ENCODE results near the gene ABCA4.
"Not testable (repeated sequence)": the region's sequence is repeated elsewhere in the genome, so short reads cannot be mapped to it uniquely, and the experiment has no call there.

Gene ABCA4

GRCh38 chr1:93969371-93969770 is 151.6 kb downstream of the ABCA4 start:
- DNase-seq = no peak

GRCh38 chr1:93967306-93967705 is 153.6 kb downstream of the ABCA4 start:
- DNase-seq = no peak

- no peak for DNase-seq
Observed at GRCh38 chr1:93965888-93966287, 155.1 kb downstream of the ABCA4 start.

GRCh38 chr1:93965256-93965655 is 155.7 kb downstream of the ABCA4 start:
- no peak for DNase-seq

- no peak for DNase-seq
Observed at GRCh38 chr1:93964777-93965200, 156.2 kb downstream of the ABCA4 start.

GRCh38 chr1:93964096-93964776 is 156.7 kb downstream of the ABCA4 start:
- DNase-seq = no peak

GRCh38 chr1:93963585-93963984 is 157.4 kb downstream of the ABCA4 start:
- no peak for DNase-seq

- DNase-seq = no peak
Observed at GRCh38 chr1:93961906-93962305, 159.0 kb downstream of the ABCA4 start.

GRCh38 chr1:93961443-93961842 is 159.5 kb downstream of the ABCA4 start:
- no peak for DNase-seq

GRCh38 chr1:93960641-93961147 is 160.3 kb downstream of the ABCA4 start:
- DNase-seq = no peak

- DNase-seq = no peak
Observed at GRCh38 chr1:93959413-93959812, 161.5 kb downstream of the ABCA4 start.

- DNase-seq = no peak
Observed at GRCh38 chr1:93958726-93959100, 162.2 kb downstream of the ABCA4 start.

- no peak for DNase-seq
Observed at GRCh38 chr1:93958032-93958725, 162.8 kb downstream of the ABCA4 start.

GRCh38 chr1:93955765-93956164 is 165.2 kb downstream of the ABCA4 start:
- DNase-seq = no peak

- not testable (repeated sequence) for DNase-seq
Observed at GRCh38 chr1:93947002-93947686, 173.8 kb downstream of the ABCA4 start.

All from activated gamma-delta T cell (primary cell).